CD4-positive, alpha-beta T cell (primary cell): ENCODE results near the gene CMTR1. TPM values are rescaled to one million over a fixed set of nuclear protein-coding genes. Genes with fewer than 3 reads are reported as not detected.

Experiments
- ATAC-seq: fragments of 200-7000 bp; cut with Tn5 transposase; one replicate; pipeline ENCODE4 v1.10.0; 2022; ENCODE audit warnings: mild to moderate bottlenecking; ENCODE audit not compliant: poor library complexity
- CTCF ChIA-PET: fragments of 350-600 bp; sonication (Branson Sonifier 250); formaldehyde crosslinking; loops from one replicate; lab custom pipeline; 2021; ENCODE audit warnings: antibody characterized with exemption, inconsistent platforms; lab: Charles Lee
- POLR2A ChIA-PET: fragments of 350-600 bp; sonication (Branson Sonifier 250); formaldehyde crosslinking; loops from one replicate; lab custom pipeline; 2021; ENCODE audit warnings: antibody characterized with exemption, inconsistent platforms; lab: Charles Lee
- DNase-seq, 14 experiments: peaks; one replicate each; pipeline ENCODE4 v3.0.0-alpha.2; 2013 to 2020; ENCODE audit warnings: mixed read lengths in 2 of 14
- H3K27ac ChIP-seq, 2 donors: one replicate each; pipeline versions ENCODE4 v1.5.1 to v1.7.0; 2013; ENCODE audit warnings: low read length in 2 of 2, low read depth in 1 of 2, mild to moderate bottlenecking in 1 of 2
- H3K27me3 ChIP-seq, 2 experiments: 1 replicate in 1 of 2; 2 replicates in 1 of 2; pipeline versions ENCODE4 v1.6.1 to v1.7.0; 2013; ENCODE audit warnings: low read length in 2 of 2, control low read depth in 1 of 2, mild to moderate bottlenecking in 1 of 2, moderate library complexity in 1 of 2; ENCODE audit not compliant: insufficient read depth in 2 of 2, control insufficient read depth in 1 of 2
- H3K36me3 ChIP-seq: one replicate; pipeline ENCODE4 v1.6.1; 2013; ENCODE audit warnings: low read length, control low read depth; ENCODE audit not compliant: insufficient read depth
- H3K4me1 ChIP-seq: one replicate; pipeline ENCODE4 v1.6.1; 2013; ENCODE audit warnings: low read length, control low read depth; ENCODE audit not compliant: insufficient read depth
- H3K4me3 ChIP-seq: one replicate; pipeline ENCODE4 v1.5.1; 2013; ENCODE audit warnings: mild to moderate bottlenecking, low read length, moderate library complexity
- H3K9me3 ChIP-seq, 2 experiments: 1 replicate in 1 of 2; 2 replicates in 1 of 2; pipeline versions ENCODE4 v1.6.1 to v1.7.0; 2013; ENCODE audit warnings: low read length in 2 of 2, mild to moderate bottlenecking in 2 of 2, control low read depth in 1 of 2, moderate library complexity in 1 of 2; ENCODE audit not compliant: control insufficient read depth in 1 of 2, insufficient read depth in 1 of 2
- H3K27ac Mint-ChIP-seq: one replicate; pipeline ENCODE4 v1.8.0; 2020; ENCODE audit warnings: mixed read lengths
- H3K27me3 Mint-ChIP-seq: one replicate; pipeline ENCODE4 v1.8.0; 2021; ENCODE audit warnings: mixed read lengths
- H3K36me3 Mint-ChIP-seq: one replicate; pipeline ENCODE4 v1.8.0; 2021; ENCODE audit warnings: low read depth, mixed read lengths
- H3K4me1 Mint-ChIP-seq: one replicate; pipeline ENCODE4 v1.8.0; 2021; ENCODE audit warnings: low read depth, mixed read lengths
- H3K4me3 Mint-ChIP-seq: one replicate; pipeline ENCODE4 v1.8.0; 2020; ENCODE audit warnings: mild to moderate bottlenecking, mixed read lengths
- H3K9me3 Mint-ChIP-seq: one replicate; pipeline ENCODE4 v1.8.0; 2020; ENCODE audit warnings: mixed read lengths
- CTCF ChIP-seq: fragments of 200-600 bp; IDR thresholded peaks from one replicate; pipeline ENCODE4 v1.8.0; 2022; ENCODE audit warnings: antibody characterized with exemption, mild to moderate bottlenecking
- intact Hi-C, 2 experiments: fragments of 100-400 bp; cut with DNase I in 1 of 2; cut with micrococcal nuclease in 1 of 2; formaldehyde crosslinking; loops; one replicate each; pipeline versions ENCODE4 v1.15.1 to v1.9.0; 2023 to 2025; cut with DNase I, micrococcal nuclease
- total RNA-seq, 174 experiments: library from RNA in 2 of 174; stranded (reverse) in 2 of 174; gene quantifications; one replicate each; pipeline ENCODE4 v1.2.3 and lab custom pipeline; 2021 to 2026

The CMTR1 gene
- total RNA-seq, 2 experiments from 2014 or later: 79.7 to 80.3 TPM

GRCh38 chr6:37515712-37516075, 82.7 kb downstream of the CMTR1 start:
- Histone ChIP-seq H3K4me1 (peaks cover 94% of the 10 kb centered on the region), H3K27ac (peak overlapping the region; percentile 93 to 100), H3K9me3 (no peaks in the 10 kb centered on the region), H3K36me3 (peaks cover 2% of the 10 kb centered on the region), H3K27me3 (no peaks in the 10 kb centered on the region), H3K4me3 (peak overlapping the region; percentile 64)
- peak overlapping the region; percentile 83 for H3K4me3 Mint-ChIP-seq
- no peaks in the 10 kb centered on the region for H3K9me3 Mint-ChIP-seq
- DNase-seq (peak in 1 of 14 experiments; percentile 29), ATAC-seq (no peak)
- H3K4me1 Mint-ChIP-seq: peaks cover 82% of the 10 kb centered on the region
- no peaks in the 10 kb centered on the region for H3K27me3 Mint-ChIP-seq
- peak overlapping the region; percentile 97 for H3K27ac Mint-ChIP-seq
- H3K36me3 Mint-ChIP-seq: peaks cover 23% of the 10 kb centered on the region
- ChIA-PET CTCF (interaction anchor here (0.7 to 6.6 kb wide), 6 partner anchors 12 to 51 kb away, joined by 3 to 101 read pairs (median 10); partner anchors contain the start of gene CCDC167), POLR2A (interaction anchor here (1.4 to 7.2 kb wide), 12 partner anchors 12 to 344 kb away, joined by 3 to 330 read pairs (median 12); partner anchors contain the start of genes CCDC167 and CMTR1)
- no peak for TF ChIP-seq CTCF
- intact Hi-C loops: loop anchor here (1.0 to 5.0 kb wide), 6 partner anchors 15 to 1788 kb away; no protein-coding TSS in a partner anchor

DNA sequence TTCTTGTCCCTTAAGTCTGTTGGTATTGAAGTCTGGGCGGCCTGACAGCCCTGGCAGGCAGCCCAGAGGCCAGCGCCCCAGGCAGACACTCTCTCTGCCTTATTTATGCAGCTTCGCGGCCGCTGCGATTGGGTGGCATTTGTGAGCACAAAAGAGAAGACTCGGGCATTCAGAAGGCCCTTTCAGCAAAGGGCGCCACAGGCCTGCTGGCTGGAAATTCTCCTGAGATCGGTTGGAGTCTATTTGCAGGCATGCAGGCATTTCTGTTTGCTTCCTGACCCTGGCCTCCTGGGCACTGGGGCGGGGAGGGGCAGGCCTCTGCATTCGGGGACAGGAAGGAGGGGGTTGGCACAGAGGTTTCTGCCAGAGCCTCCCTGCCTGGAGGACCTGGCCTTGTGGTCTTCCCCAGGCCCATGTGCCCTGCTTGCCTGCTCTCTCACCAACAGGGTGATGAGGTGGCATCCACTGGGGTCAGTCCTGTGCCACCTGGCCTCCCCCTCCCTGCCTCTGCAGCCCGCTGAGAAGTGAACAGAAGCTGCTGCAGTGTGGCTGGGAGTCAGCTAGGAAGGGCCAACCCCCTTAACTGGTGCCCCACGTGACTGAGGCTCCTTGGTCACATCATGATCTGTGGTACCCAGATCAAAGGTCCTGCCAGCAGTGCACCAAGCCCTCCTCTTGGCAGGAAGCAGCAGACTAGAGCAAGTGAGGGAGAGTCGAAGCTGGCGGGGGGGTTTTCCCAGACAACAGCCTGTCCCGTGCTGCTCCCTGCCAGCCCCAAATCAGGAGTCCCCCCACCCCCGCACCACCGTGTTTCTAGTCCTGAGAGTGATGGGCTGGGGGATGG, 83.3 kb downstream of the CMTR1 start:
- ATAC-seq: peak; percentile 83
- H3K27ac Mint-ChIP-seq: peak overlapping the region; percentile 97
- peak overlapping the region; percentile 83 for H3K4me3 Mint-ChIP-seq
- H3K9me3 Mint-ChIP-seq: no peaks in the 10 kb centered on the region
- intact Hi-C loops: loop anchor here (1.0 to 5.0 kb wide), 6 partner anchors 16 to 1789 kb away; no protein-coding TSS in a partner anchor
- ChIA-PET CTCF (interaction anchor here (0.5 to 6.6 kb wide), 12 partner anchors 12 to 153 kb away, joined by 3 to 101 read pairs (median 5); partner anchors contain the start of genes CCDC167 and CMTR1), POLR2A (interaction anchor here (0.8 to 7.2 kb wide), 27 partner anchors 9 to 1123 kb away, joined by 3 to 330 read pairs (median 5); partner anchors contain the start of genes BTBD9, CCDC167, CMTR1 and RNF8)
- H3K27me3 ChIP-seq: no peaks in the 10 kb centered on the region
- no peaks in the 10 kb centered on the region for H3K9me3 ChIP-seq
- H3K36me3 Mint-ChIP-seq: peaks cover 24% of the 10 kb centered on the region
- H3K36me3 ChIP-seq: peaks cover 4% of the 10 kb centered on the region
- H3K27me3 Mint-ChIP-seq: no peaks in the 10 kb centered on the region
- DNase-seq: peak; percentile 80 to 99 (median 86)
- peak overlapping the region; percentile 93 to 100 for H3K27ac ChIP-seq
- H3K4me3 ChIP-seq: peak overlapping the region; percentile 64
- H3K4me1 Mint-ChIP-seq: peaks cover 76% of the 10 kb centered on the region
- no peak for TF ChIP-seq CTCF
- peaks cover 94% of the 10 kb centered on the region for H3K4me1 ChIP-seq

GRCh38 chr6:37516920-37517405, 83.9 kb downstream of the CMTR1 start:
- POLR2A ChIA-PET: interaction anchor here (0.8 to 7.2 kb wide), 27 partner anchors 8 to 1123 kb away, joined by 3 to 330 read pairs (median 5); partner anchors contain the start of genes BTBD9, CCDC167, CMTR1 and ZFAND3
- DNase-seq (peak in 4 of 14 experiments; percentile 17 to 42 (median 22)), ATAC-seq (peak; percentile 7)
- Histone ChIP-seq H3K27me3 (no peaks in the 10 kb centered on the region), H3K4me3 (peak overlapping the region; percentile 64), H3K4me1 (peaks cover 94% of the 10 kb centered on the region), H3K36me3 (peaks cover 4% of the 10 kb centered on the region), H3K27ac (peak overlapping the region; percentile 93 to 100), H3K9me3 (no peaks in the 10 kb centered on the region)
- H3K27ac Mint-ChIP-seq: peak overlapping the region; percentile 97
- CTCF ChIA-PET: interaction anchor here (1.0 to 6.6 kb wide), 10 partner anchors 13 to 84 kb away, joined by 3 to 101 read pairs (median 5); partner anchors contain the start of genes CCDC167 and CMTR1
- H3K27me3 Mint-ChIP-seq: no peaks in the 10 kb centered on the region
- intact Hi-C loops: loop anchor here (1.0 to 5.0 kb wide), 9 partner anchors 15 to 1790 kb away; partner anchors contain the start of gene CMTR1 (in 1 of the 2)
- TF ChIP-seq CTCF: no peak
- no peaks in the 10 kb centered on the region for H3K9me3 Mint-ChIP-seq
- peaks cover 24% of the 10 kb centered on the region for H3K36me3 Mint-ChIP-seq
- peaks cover 80% of the 10 kb centered on the region for H3K4me1 Mint-ChIP-seq
- H3K4me3 Mint-ChIP-seq: peak overlapping the region; percentile 83
